GM12864 (cell line): Measurements from ENCODE around the gene LIPE.

ENCODE experiments used
- DNase-seq: peaks from one replicate; pipeline ENCODE4 v3.0.0-alpha.2; 2011; ENCODE audit warnings: low read depth
- H3K4me3 ChIP-seq: 2 replicates; pipeline ENCODE4 v1.5.1; 2011; ENCODE audit warnings: mild to moderate bottlenecking, low read depth, low read length, control low read depth
- CTCF ChIP-seq: IDR thresholded peaks from 2 replicates; pipeline ENCODE4 v1.5.1; 2011; ENCODE audit warnings: low read depth, mild to moderate bottlenecking, moderate library complexity, low read length, control low read depth, inconsistent platforms; ENCODE audit errors: missing control alignments

The LIPE gene

DNA sequence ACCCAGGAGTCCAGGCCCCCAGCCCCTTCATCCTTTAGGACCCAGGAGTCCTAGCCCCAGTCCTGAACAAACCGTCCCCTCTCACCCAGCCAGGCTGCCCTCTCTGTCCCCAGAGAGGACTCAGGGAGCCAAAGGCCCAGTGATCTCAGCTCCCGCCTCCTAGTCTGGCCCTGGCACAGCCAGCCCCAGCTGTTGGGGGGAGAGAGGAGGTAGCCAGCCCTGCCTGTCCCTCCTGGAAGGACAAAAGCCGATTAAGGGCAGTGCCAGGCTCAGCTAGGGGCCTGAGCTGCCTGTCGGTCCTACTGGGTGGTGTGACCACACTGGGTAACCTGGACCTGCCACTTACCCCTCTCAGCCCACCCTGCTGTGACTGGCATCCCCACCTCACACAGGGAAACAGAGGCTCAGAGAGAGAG is 14.5 kb downstream of the LIPE start:
- DNase-seq: no peak
- no peak for TF ChIP-seq CTCF

DNA sequence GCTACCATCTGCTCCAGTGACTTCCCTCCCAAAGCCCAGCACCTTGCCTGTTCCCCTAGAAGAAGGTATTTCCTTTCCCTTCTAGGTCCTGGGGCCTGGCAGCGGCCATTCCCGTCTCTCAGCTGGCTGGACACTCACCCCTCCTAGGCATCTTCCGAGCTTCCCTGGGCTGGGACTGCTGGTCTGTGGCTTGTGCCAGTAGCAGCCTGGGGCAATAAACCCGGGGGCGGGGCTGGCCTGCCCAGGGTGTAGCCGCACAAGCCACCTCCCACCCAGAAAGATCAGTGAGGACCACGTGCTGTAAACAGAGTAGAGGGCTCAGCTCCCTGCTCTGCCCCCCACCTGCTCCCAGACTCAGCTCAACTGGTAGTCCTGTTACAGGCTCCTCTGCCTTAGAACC is 15.0 kb downstream of the LIPE start:
- TF ChIP-seq CTCF: no peak
- DNase-seq: no peak
- H3K4me3 ChIP-seq: no peak overlapping the region

More for the DNA sequence above, 14.5 kb downstream of the LIPE start:
- H3K4me3 ChIP-seq: no peak overlapping the region

- no peak for DNase-seq
- TF ChIP-seq CTCF: no peak
- no peak overlapping the region for H3K4me3 ChIP-seq
These were observed 15.5 kb downstream of the LIPE start for GRCh38 chr19:42411581-42412178.

- no peak for DNase-seq
- no peak for TF ChIP-seq CTCF
- no peak overlapping the region for H3K4me3 ChIP-seq
These were observed 16.8 kb downstream of the LIPE start for GRCh38 chr19:42410371-42410770.

DNA sequence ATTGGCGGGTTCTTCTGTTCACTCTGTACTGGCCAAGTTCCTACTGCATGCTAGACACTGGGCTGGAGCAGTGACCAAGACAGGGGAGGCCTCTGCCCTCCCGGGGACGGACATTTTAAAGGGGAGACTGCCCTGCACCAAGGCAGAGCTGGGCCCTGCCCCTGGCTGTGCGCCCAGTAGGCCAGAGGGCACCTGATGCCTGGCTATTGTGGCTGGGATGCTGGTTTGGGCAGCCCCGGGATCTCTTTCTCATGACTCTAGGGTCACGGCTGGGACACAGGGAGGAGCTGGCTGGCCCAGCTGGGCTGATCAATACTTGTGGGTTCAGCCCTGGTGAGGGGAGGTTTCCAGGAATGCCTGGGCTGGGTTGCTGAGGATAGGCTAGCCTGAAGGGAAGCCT is 17.7 kb downstream of the LIPE start:
- H3K4me3 ChIP-seq: no peak overlapping the region
- DNase-seq: no peak
- no peak for TF ChIP-seq CTCF

- no peak for TF ChIP-seq CTCF
- DNase-seq: no peak
- H3K4me3 ChIP-seq: no peak overlapping the region
These were observed 19.4 kb downstream of the LIPE start for GRCh38 chr19:42407816-42408175.

- DNase-seq: no peak
- TF ChIP-seq CTCF: no peak
These were observed 19.9 kb downstream of the LIPE start for GRCh38 chr19:42407085-42407815.

More at GRCh38 chr19:42407085-42407815, 19.9 kb downstream of the LIPE start:
- no peak overlapping the region for H3K4me3 ChIP-seq
